GM20000 (cell line): Measurements from ENCODE around the gene BCL7A.

Experiments
- DNase-seq: peaks from one replicate; pipeline ENCODE4 v3.0.0; 2012; ENCODE audit warnings: low spot score
- TF ChIP-seq, protein P1 (sequence below): IDR thresholded peaks from 2 replicates; pipeline ENCODE4 v1.5.1; 2012; ENCODE audit warnings: mild to moderate bottlenecking, control low read depth; ENCODE audit errors: extremely low read depth, missing control alignments

BCL7A gene

DNA sequence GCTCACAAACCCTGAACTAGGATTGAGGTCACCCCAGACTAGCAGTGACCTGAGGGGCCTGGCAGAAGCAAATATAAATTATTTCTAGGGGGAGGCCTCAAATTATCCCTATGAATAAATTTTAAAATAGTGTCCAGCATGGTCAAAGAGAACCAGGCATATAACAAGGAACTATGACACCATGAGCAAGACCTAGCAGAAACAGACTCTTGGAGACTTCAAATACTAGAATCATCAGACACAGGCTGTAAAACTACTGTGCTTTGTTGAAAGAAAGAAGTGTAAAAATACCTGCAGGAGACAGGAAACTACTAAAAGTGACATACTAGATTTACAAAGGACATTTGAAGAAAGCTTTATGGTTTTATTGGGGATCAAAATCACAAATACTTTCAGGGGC, 3.2 kb upstream of the BCL7A start:
- TF ChIP-seq, protein P1, sequence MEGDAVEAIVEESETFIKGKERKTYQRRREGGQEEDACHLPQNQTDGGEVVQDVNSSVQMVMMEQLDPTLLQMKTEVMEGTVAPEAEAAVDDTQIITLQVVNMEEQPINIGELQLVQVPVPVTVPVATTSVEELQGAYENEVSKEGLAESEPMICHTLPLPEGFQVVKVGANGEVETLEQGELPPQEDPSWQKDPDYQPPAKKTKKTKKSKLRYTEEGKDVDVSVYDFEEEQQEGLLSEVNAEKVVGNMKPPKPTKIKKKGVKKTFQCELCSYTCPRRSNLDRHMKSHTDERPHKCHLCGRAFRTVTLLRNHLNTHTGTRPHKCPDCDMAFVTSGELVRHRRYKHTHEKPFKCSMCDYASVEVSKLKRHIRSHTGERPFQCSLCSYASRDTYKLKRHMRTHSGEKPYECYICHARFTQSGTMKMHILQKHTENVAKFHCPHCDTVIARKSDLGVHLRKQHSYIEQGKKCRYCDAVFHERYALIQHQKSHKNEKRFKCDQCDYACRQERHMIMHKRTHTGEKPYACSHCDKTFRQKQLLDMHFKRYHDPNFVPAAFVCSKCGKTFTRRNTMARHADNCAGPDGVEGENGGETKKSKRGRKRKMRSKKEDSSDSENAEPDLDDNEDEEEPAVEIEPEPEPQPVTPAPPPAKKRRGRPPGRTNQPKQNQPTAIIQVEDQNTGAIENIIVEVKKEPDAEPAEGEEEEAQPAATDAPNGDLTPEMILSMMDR: no peak
- no peak for DNase-seq

DNA sequence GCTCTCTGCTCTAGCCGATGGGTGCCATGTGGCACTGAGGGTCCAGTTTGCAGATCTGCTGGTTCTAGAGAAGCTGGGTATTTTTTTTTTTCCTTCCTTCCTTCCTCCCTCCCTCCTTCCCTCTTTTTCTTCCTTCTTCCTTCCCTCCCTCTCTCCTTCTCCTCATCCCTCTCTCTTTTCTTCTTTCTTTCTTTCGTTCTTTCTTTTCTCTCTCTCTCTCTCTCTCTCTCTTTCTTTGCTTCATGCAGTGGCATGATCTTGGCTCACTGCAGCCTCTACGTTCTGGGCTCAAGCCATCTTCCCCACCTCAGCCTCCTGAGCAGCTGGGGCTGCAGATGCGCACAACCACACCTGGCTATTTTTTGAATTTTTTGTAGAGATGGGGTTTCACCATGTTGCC, 2.7 kb upstream of the BCL7A start:
- no peak for DNase-seq
- TF ChIP-seq, protein P1: no peak

DNA sequence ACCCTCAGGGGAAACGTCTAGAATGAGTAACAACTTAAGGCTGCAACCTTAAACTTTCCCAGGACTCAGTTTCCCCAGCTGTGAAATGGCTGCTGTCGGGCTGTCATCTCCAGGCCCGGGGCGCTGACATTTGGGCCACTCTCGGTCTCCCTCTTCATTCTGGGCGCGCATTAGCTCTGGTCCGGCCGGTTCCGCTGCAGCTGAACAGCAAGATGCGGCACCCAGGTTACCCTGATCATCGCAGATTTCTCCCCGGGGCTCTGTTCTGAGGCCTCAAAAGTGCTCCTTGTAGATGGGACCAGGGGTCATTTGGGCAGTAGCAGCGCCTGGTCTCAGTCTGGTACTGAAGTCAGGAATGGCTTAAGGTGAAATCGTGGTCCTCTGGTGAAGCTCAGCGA, 890 bp upstream of the BCL7A start:
- TF ChIP-seq, protein P1: no peak
- no peak for DNase-seq

DNA sequence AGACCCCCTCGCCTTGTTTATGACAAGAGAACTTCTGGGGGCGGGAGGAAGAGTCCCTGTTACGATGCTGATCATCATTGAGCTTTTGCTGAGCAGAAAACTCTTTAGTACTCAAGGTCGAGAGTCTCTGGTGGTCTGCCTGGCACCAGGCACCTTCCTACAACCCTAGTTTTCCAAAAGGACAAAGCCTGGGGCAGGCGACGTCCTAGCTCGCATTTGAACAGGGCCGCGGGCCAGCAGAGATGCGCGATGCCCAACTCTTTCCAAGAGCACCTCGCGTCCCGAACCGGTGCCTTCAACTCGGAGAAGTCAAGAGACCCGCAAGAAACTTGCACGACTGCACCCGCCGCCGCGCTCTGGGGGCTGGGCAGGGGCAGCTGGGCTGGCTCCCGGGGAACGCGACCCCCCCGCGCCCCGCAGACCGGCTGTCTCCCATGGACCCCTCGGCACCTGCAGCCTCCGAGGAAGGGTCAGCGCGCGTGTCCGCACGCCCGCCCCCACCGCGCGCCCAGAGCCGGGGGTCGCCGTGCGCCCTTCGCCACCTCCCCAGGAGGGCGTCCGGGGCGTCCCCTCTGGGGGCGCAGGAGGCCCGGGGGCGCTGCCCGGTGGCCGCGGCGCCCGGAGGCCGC, 377 bp upstream of the BCL7A start:
- TF ChIP-seq, protein P1: no peak
- no peak for DNase-seq

DNA sequence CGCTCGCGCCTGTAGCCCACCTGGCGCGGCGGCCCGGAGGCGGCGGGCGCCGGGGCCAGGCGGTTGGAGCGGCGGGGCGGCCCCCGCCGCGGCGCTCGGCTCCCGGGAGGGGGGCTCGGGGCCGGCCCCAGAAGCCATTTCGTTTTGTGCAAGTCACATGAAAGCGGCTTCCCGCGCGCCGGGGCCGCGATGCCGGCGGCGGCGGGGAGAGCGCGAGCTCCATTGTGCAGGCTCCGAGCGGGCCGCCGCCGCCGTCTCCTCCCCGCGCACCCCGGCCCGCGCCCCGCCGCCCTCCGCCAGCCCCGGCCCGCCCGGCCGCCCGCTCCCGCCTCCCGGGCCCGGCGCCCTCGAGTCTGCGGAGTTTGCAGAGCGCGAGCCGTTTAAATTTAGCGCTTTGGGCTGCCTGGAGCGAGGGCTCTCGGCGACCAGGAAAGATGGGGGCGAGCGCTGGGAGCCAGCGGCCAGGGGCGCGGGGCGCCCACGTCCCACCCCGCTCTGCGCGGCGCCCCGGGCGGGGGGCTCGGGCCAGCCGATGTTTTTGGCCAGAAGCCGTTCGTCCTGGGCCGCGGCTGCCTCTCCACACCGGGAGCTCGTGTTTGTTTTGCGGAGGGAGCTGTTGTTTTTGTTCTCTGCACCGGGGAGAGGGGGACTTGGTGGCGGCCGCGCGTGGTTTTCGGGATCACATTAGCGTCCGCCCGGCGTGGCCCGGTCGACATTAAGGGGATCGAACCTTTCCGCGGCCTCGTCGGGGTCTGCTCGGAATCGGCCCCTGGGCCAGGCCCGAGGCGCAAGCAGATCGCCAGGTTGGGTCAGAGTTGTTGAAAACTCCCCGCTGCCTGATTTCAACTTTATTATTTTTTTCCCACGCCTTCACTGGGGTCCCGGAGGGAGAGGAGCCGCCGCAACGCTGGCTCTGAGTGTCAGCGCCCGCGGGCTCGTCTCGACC, 982 bp downstream of the BCL7A start:
- peak; percentile 75 for DNase-seq
- TF ChIP-seq, protein P1: no peak

DNA sequence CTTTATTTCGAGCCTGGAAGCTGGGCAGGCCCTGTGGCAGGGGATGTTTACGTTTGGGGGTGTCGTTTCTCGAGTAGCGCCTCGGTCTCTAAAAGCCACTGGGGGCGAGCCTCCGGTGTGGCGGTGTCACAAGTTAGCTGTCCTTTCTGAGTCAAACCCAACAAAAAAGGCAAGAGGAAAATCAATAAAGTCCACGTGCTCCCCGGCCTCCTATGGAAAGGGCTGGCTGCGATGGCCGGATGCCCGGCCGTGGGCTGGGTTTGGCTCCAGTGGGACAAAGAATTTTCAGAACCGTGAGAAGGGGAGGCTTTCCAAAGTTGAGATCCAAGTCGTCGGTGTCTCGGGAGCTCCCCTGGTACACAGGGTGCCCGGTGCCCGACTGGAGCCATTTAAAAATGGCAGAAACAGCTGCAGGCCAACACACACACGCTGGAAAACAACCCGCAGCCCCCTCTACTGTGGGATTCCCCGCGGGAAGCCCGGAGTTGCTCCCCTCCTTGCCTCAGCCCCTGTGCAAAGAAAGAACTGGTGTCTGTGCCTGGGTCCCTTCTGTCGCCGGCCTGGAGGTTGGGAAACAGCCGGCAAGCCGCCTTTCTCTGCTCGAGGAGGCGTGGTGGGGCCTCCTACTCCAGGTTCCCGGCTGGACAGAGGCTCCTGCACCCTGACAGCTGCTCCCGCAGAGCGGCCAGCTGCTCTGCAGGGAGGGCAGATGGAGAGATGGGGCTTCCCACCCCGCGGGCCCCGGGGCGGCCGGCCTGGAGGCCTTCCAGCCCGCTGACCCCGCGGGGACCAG, 1.9 kb downstream of the BCL7A start:
- TF ChIP-seq, protein P1: no peak
- peak; percentile 81 for DNase-seq
